GM19239 (cell line): ENCODE results near the gene GPS1.

Experiments used
- DNase-seq: peaks from one replicate; pipeline ENCODE4 v3.0.0; 2011; ENCODE audit warnings: low spot score; ENCODE audit not compliant: insufficient read length
- FAIRE-seq: peaks from 2 replicates; lab custom pipeline; 2011; peaks lifted over from hg19 to GRCh38; lab: Jason Lieb, UNC

The GPS1 gene

DNA sequence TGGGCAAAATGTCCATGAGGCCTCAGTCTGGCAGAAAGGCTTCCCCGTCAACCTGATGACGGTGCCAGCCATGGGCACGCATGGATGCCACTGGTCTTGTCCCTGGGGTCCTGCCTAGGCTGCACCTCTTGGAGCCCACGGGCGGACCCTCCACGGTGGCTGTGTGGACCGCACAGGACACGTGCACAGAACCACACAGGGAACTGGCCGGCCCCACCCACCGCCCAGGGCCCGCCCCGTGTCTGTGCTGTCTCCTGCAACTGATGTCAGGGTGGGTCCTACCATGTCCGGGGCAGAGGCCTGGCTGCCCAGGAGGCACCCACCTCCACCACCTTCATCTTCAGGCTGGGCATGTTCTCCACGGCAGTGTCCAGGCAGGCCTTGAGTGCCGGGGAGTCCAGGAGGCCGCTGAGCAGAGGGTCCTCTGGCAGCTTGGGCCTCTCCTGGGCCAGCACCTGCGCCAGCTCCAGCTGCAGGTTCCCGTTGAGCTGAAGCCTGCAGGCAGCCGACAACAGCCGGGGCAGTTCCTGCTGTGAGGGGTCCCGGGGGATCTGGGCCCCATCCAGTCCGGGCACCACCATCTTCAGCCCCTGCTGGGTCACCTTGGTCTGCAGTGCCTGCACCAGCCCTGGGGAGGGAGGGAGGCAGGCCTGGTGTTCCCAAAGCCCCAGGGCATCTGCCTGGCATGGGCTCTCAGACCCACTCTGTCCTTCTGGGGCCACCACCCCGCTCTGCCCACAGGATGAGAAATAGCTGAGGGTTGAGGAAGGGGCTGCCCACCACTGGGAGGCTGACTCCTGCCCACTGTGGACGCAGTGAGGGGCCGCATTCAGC, 34.5 kb downstream of the GPS1 start:
- FAIRE-seq, result no peak
- no peak for DNase-seq

DNA sequence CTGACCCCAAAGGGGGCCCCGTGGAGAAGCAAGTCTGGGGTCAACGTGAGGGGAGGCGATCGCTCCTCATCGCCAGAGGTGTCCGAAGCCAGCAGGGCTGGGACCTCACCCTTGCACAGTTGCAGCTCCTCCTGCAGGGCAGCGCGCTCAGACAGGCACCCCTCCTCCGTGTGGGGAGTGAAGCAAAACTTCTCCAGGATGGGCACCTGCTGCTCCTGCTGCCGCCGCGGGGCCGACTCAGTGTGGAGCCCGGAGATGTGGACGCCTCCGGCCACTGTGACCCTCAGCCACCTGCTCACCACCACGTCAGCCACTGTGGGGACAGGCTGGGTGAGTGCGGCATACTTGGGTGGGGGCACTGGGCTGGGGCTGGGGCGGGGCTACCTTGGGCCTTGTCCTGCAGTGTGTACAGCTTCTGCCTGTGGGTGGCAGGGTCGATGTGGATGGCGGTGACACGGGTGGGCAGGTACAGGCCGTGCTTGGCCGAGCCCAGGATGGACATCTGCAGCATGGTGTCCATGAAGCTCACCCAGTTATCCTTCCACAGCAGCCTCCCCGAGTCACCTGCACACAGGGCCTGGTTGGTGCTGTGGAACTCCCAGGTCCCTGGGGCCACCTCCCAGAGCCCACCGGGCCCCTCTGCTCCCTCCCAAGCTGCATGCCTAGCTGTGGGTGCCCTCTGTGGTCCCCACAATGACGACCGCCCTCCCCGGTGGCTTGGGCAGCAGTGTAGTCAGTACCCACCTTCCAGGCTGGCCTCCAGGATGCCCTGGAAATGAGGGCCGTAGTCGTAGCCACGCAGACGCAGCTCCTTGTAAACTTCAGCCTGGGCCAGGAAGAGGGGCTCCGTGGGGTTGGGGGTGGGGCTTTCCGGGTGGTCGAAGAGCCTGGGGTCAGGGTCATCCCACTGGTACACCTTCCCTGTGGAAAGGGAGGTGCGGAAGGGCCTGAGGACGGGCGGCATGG, 35.5 kb downstream of the GPS1 start:
- no peak for FAIRE-seq
- no peak for DNase-seq

DNA sequence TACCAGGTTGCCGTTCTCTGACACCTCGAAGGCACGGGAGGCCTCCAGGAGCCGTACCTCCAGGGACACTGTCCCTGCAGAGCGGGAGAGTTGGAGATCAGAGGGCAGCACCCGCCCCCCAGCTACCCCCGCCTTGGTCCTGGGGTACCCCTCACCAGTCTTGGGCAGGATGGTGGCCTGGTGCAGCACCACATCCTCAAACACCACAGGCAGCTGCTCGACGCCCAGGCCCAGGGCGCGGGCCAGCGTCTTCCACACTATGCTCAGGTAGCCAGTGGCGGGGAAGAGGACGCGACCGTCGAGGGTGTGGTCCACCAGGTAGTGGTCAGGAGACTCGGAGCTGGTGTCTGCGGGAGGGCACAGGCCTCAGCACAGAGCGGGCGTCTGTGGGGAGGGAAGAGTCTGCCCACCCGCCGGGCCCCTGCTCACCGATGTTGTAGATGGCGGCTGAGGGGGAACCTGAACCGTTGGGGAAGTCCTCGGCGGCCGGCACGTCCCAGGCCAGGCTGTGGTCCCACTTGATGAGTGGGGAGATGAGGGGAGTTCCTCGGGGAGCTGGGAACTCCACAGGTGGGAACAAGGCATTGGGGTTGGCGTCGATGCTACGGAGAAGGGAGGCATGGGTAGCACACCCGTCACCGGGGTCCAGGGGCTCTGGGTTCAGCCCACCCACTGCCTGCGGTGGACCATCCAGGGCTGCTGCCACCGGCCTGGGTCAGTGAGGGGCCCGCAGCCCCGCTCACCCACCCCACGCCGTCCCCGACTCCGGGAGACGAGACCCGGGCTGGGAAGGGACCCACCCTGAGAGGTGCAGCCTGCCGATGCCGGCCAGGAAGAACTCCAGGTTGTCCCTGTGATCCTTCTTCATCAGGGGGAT, 36.5 kb downstream of the GPS1 start:
- no peak for DNase-seq
- no peak for FAIRE-seq

DNA sequence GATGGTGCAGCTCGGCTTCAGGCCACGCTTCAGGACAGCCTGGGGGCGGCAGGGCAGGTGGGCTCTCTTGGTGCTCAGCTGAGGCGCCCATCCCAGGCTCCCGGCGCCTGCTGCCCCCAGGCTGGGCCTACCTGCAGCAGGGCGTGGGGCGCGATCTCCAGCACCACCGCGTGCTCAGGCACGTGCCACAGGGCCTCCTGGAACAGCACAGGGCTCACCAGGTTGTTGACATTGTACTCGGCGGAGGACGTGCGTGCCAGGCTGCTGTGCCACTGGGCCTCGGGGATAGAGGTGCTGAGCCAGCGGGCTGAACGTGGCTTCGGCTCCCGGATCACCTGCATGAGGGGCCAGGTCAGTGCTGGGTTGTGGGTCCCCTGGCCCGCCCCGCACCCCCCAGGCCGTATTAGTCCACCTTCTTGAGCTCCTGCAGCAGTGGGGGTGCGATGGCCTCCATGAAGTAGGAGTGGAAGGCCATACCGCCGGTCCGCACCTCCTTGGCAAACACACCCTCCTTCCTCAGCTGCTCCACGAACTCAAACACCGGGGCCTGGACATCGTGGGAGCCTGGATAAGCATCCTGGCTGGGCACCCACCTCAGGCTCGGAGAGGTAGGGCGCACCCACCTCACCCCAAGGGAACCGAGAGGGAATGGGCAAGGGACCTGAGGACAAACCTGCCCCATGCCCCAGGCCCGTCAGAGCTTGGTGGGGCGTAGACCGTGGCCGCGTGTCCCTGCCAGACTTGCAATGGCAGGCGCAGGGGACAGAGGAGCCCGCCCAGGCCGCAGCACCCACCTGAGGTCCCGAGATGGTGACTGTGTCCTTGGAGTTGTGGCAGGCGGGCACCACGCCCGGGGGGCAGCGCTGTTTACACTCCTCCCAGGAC, 37.4 kb downstream of the GPS1 start:
- DNase-seq, result no peak
- FAIRE-seq, result no peak

DNA sequence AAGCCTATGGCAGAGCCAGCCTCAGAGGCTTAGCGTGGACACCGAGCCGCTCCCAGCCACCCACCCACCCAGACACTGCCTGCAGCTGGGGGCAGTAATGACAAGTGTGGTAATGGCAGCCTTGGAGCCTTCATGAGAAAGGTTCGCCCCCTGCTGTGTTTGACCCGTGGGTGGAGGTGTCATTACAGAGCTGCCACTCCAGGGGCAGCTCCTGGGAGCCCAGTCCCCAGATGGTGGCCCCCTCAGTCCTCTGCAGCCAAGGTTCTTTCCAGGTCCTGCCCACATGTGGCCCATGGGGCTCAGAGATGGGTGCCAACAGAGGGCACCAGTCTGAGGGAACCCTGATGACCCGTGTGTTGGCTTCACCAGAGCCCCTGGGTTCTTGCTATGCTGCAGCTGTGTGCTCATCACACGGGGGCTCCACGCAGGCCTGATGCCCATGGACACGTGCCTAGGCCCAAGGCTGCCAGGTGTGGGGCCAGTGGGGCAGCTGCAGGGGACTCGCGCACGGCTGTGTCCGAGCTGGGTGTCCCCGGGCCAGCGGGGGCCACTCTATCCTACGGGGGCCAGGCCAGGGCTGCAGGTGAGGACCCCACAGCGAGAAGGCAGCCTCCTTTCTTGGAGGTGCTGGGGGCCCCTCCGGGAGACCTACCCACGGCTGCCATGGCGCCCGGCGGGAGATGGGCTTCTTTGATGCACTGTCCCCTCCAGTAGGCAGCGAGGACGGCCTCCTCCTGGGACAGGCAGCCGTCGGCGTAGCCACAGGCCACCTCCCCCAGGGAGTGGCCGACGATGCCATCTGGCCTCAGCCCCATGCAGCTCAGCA, 38.2 kb downstream of the GPS1 start:
- FAIRE-seq (no peak), DNase-seq (no peak)

DNA sequence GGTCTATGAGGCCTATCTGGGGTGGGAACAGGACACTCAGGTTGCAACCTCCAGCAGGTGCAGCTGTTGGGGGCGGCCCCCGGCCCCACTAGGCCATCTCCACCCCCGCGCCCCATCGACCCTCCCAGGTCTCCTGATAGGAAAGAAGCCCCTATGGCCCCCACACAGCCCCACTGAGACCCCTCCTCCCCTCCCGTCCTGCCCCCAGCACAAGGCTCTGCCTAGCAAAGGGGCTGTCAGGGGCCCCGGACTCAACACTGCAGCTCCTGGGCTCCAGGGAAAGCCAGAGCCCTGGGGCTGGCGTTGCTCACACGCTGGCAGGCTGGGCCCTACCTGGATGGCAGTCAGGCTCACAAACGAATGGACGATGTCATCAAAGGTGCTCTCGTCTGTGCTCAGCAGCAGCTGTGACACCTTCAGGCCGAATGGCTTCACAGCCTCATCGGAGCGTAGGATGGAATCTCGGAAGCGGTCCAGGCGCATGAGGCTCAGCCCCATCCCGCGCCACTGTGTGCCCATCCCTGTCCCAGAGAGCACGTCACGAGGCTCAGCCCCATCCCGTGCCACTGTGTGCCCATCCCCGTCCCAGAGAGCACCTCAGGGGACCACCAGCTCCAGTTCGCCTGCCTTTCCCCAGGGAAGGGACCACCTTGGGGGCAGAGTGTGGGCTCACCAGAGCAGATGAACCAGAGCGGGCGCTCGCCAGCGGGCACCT, 39.0 kb downstream of the GPS1 start:
- DNase-seq, result no peak
- no peak for FAIRE-seq

DNA sequence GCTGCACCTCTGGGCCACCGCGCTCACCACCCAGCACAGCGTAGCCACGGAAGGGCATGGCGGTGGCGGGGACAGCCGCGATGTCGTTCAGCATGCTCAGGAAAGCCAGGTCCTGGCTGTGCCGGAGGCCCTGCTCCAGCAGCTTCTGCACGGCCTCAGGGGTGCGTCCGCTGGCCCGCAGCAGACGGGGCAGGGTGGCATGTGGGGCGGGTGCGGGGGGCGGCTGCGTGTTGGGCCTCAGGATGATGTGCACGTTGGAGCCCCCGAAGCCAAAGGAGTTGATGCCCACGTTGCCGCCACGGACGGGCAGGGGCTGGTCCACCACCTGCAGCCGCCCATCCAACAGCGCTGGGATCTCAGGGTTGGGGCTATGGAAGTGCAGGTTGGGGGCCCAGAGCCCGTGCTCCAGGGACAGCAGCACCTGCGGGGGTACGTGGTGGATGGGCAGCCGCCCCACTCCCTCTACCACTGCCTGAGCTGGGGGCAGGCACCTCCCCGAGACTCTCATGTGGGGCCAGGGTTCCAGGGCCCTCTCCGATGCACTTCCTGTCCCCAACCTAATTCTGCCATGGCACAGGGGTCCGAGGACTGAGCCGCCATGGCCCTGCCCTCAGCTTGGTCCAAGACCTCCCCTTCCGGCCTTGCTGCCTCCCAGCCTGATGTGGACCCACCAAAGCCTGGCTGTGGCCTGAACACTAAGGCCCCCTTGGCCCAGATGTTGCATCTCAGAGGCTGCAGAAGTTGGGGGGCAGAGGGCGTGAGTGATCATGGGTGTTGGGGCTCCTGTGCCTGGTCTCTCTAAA, 39.8 kb downstream of the GPS1 start:
- no peak for DNase-seq
- FAIRE-seq, result no peak

DNA sequence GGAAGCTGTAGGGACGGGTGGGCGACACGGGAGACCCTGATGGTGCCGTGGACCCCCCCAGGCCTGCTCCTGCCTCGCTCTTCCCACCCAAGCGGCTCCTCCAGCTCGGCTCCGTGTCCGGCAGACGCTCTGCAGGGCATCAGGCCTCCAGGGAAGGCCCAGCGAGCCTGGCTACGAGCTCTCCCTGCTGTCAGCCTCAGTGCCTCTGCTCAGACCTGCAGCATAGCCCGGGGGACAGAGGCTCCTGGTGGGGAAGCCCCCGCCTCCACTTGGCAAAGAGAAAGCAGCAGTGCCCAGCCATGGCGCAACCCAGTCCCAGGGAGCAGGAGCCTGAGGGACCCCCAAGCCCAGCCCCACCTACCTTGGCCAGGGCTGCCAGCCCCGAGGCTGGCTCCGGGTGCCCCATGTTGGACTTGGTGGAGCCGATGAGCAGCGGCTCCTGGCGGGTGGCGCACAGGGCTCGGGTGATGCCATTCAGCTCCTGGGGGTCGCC, 40.4 kb downstream of the GPS1 start:
- DNase-seq, result no peak
- no peak for FAIRE-seq

DNA sequence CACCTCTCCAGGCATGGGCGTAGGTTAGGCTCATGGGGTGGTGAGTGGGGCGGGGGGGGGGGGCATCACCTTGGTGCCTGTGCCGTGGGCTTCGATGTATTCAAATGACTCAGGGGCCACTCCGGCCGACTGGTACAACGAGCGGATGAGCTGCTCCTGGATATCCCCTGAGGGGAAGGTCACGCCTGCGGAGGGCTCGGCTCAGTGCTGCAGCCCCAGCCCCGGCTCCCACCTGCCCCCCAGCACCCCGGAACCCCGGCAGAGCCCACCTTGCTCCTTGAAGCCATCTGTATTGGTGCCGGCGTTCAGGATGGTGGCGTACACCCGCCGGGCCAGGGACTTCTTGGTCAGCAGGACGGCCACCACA, 40.9 kb downstream of the GPS1 start:
- no peak for DNase-seq
- no peak for FAIRE-seq

DNA sequence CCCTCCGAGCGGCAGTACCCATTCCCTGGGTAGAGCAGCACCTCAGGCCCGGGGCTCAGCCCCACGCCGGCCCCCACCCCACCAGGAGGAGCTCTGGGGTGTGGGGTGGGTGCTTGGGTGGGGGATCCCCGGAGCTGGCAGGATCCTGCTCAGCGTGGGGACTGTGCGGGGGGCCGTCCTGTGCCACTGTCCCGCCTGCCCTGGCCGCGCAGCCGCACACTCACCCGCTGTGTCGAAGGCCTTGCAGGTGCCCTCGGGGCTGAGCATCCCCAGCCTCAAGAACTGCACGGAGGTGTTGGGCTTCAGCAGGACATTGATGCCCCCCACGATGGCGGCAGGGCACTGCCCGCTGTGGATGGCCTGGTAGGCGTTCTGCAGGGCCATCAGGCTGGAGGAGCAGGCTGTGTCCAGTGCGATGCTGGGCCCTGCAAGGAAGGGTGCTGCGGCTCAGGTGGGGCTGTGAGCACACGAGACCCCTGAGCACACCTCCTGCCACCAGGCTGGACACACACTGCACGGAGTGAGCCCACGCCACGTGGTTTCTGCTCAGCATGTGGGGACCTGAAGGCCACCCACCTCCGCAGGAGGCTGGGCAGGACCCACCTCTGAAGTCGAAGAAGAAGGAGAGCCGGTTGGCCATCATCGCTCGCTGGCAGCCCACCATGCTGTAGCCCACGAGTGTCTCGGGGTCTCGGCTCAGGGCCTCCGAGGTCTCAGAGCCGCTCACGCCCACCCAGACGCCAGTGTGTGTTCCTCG, 41.5 kb downstream of the GPS1 start:
- FAIRE-seq (no peak), DNase-seq (no peak)

DNA sequence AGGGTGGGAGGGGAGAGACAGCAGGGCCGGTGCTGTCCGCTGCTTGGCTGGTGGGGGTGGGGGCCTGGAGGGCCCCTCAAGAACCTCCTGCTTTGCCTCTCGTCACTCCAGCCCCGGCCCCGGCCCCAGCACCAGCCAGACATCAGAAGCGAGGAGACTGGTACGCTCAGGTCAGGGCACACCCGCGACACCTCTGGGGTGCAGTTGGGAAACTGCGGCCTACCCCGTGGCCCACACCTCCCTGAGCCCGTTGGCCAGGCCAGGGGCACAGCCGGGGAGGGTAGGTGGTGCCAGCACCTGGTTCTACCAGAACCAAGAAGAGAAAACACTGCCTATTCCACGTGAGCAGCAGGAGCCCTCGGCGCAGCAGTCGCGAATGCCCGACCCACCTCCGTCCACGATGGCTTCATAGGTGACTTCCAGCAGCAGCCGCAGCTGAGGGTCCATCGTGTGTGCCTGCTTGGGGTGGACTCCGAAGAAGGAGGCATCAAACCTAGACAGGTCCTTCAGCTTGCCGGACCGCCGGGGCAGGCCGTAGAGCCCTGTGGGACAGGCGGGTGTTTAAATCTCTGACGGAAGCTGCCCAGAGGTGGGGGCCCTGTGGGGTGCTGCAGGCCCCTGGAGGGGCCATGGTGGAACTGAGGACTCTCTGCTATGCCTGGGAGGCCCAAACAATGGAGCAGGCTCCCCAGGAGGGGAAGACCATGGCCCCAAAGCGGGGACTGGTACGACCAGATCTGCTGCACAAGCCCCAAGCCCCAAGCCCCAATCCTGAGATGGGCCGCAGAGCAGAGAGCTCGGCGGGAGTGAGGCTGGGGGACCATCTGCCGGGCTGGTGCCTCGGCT, 43.5 kb downstream of the GPS1 start:
- FAIRE-seq (no peak), DNase-seq (no peak)

DNA sequence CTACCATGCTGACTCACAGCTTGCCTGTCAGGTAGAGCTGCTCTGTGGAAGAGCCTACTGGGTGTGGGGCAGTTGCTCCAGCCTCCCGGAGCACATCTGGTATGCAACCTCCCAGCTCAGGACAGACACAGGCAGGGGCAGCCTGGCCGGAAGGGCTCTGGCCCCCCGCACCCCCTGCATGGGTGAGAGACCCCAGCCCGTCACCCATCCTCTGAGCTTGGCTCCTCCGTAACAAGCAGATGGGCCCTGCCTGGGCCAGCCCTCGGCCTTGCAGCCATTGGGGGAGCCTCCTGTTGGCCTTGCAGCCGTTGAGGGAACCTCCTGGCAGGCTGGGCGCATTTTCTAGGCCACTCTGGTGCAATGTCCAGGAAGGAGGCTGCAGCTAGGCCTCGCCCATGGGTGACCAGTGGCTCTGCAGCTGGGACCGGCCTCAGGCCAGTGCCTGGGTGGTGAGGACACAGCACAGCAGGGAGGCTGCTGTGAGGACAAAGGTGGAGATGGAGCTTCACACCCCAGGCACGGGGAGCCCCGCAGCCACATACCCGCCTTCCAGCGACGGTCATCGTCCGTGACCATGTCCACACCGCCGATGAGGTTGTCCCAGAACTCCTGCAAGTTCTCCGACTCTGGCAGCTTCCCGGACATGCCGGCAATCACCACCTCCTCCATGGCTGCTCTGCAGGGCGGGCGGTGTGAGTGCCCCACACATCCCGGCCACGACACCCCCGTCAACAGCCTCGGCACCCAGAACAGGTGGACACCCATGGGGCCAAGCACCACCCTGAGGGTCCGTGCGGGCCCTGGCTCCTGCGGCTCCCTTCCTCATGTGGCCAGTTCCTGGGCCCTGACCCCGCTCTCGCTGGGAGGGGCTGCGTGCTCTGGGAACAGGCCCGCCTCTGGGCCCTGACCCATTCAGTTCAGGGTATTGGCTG, 44.3 kb downstream of the GPS1 start:
- DNase-seq, result no peak
- FAIRE-seq, result no peak

DNA sequence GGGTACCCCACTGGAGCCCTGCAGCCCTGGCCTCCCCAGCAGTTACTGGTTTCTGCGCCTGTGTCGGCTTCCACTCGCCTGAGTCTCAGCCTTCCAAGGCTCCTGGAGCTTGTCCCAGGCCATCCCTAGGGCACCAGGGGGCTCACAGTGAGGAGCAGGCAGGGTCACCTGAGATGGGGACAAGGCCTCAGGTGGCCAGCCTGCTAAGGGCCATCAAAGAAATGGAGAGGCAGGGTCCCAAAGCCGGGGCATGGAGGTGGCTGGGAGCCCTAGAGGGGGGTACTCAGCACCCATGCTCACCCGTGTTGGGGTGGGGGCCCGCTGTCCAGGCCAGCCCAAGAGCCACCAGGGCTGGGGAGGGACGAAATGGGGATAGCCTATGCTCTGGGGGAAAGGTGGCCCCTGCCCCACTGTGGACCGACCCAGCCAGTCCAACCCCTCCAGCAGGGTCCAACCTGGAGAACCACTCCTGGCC, 45.0 kb downstream of the GPS1 start:
- FAIRE-seq (no peak), DNase-seq (no peak)
